ENCODE results near the gene SLC12A5.

- TF ChIP-seq CTCF (IDR thresholded peaks at IDR 0.05) (no peak), POLR2AphosphoS5 (IDR thresholded peaks at IDR 0.05) (no peak)
Observed at GRCh38 chr20:46108976-46109375, 80.0 kb downstream of the SLC12A5 start.

Data from stomach (tissue), 4 donors.